Prostate gland (tissue), 2 donors: Measurements from ENCODE around the gene PLCB3. TPM values are rescaled to one million over a fixed set of nuclear protein-coding genes. Genes with fewer than 3 reads are reported as not detected.
A peak's percentile ranks its signal among the peaks of the same experiment; 100 is the strongest.
"Not testable (repeated sequence)": the region's sequence is repeated elsewhere in the genome, so short reads cannot be mapped to it uniquely, and the experiment has no call there.

Experiments used
- DNase-seq: peaks from one replicate; pipeline ENCODE4 v3.0.0-alpha.2; 2019; ENCODE audit warnings: low spot score
- H3K27ac ChIP-seq, 2 donors: fragments of 200-600 bp; sonication (generic); 2 replicates each; pipeline ENCODE4 v1.5.1; 2017 to 2019
- H3K27me3 ChIP-seq: fragments of 200-600 bp; sonication (generic); replicated peaks from 2 replicates; pipeline ENCODE4 v1.5.1; 2019; ENCODE audit not compliant: insufficient read depth
- H3K36me3 ChIP-seq, 2 donors: fragments of 200-600 bp; sonication (generic); 1 replicate in 1 of 2; 2 replicates in 1 of 2; pipeline versions ENCODE4 v1.5.1 to v1.8.1; 2017 to 2019
- H3K4me1 ChIP-seq: fragments of 200-600 bp; sonication (generic); replicated peaks from 2 replicates; pipeline ENCODE4 v1.5.1; 2019
- H3K4me3 ChIP-seq, 2 donors: fragments of 200-600 bp; sonication (generic); 2 replicates each; pipeline ENCODE4 v1.5.1; 2017 to 2019
- H3K9me3 ChIP-seq: fragments of 200-600 bp; sonication (generic); 2 replicates; pipeline ENCODE4 v1.5.1; 2017
- CTCF ChIP-seq, 4 experiments: fragments of 200-600 bp in 2 of 4; fragments of 450-650 bp in 2 of 4; sonication (generic) in 2 of 4; IDR thresholded peaks; 1 replicate in 3 of 4; 2 replicates in 1 of 4; pipeline ENCODE4 v1.5.1; 2016 to 2019; ENCODE audit warnings: antibody characterized with exemption in 4 of 4, mild to moderate bottlenecking in 2 of 4, moderate library complexity in 2 of 4
- POLR2A ChIP-seq: fragments of 450-650 bp; IDR thresholded peaks from one replicate; pipeline ENCODE4 v1.6.1; 2016; ENCODE audit warnings: antibody characterized with exemption, mild to moderate bottlenecking
- POLR2AphosphoS5 ChIP-seq: sonication (generic); formaldehyde crosslinking; IDR thresholded peaks from one replicate; pipeline ENCODE4 v1.6.1; 2017; ENCODE audit warnings: antibody characterized with exemption
- WGBS: methylation state at CpG from one replicate; pipeline ENCODE4 v1.1.5; 2018; 5-methylcytosine and 5-hydroxymethylcytosine counted together
- intact Hi-C: fragments of 100-400 bp; cut with DNase I; formaldehyde crosslinking; loops from one replicate; pipeline ENCODE4 v1.14.2; 2022
- total RNA-seq, 2 donors: library from RNA; depleted of rRNA; stranded (reverse); fragments of >200 nt; gene quantifications; one replicate each; pipeline ENCODE4 v1.1.0, GENCODE V29; 2016

PLCB3 gene
- total RNA-seq, 2 donors from 2014 or later: 26.3 to 43.1 TPM

- WGBS: 79% methylated on average over 19 of the region's 19 CpGs
- H3K36me3 ChIP-seq: no peaks in the 10 kb centered on the region
- TF ChIP-seq POLR2AphosphoS5: no peak
- H3K4me1 ChIP-seq: no peaks in the 10 kb centered on the region
- peak overlapping the region; percentile 17 to 27 for H3K27ac ChIP-seq
- DNase-seq: no peak
- H3K27me3 ChIP-seq: no peaks in the 10 kb centered on the region
- no peaks in the 10 kb centered on the region for H3K9me3 ChIP-seq
- intact Hi-C loops: no loop called here
- no peak overlapping the region for H3K4me3 ChIP-seq
Observed at GRCh38 chr11:64314146-64314804, 62.9 kb downstream of the PLCB3 start.

- H3K4me1 ChIP-seq: no peaks in the 10 kb centered on the region
Observed at GRCh38 chr11:64314805-64315561, 63.7 kb downstream of the PLCB3 start.

GRCh38 chr11:64315667-64316526 is 64.6 kb downstream of the PLCB3 start:
- H3K36me3 ChIP-seq, H3K27me3 ChIP-seq, H3K9me3 ChIP-seq, H3K4me1 ChIP-seq, DNase-seq, intact Hi-C loops: not testable (repeated sequence)
- peak overlapping the region in 1 of 2 donors; percentile 80 for H3K4me3 ChIP-seq
- WGBS: 73% methylated on average over 22 of the region's 25 CpGs
- peak overlapping the region; percentile 98 for H3K27ac ChIP-seq

More at GRCh38 chr11:64314805-64315561, 63.7 kb downstream of the PLCB3 start:
- Histone ChIP-seq H3K9me3 (no peaks in the 10 kb centered on the region), H3K36me3 (no peaks in the 10 kb centered on the region), H3K27ac (no peak overlapping the region), H3K27me3 (no peaks in the 10 kb centered on the region), H3K4me3 (no peak overlapping the region)
- no peak for DNase-seq
- intact Hi-C loops: no loop called here
- WGBS: 89% methylated on average over 22 of the region's 24 CpGs
- TF ChIP-seq POLR2AphosphoS5 (no peak), POLR2A (no peak), CTCF (IDR thresholded peaks at IDR 0.05) (no peak)

GRCh38 chr11:64316672-64317324 is 65.5 kb downstream of the PLCB3 start:
- peak overlapping the region; percentile 98 for H3K27ac ChIP-seq
- H3K36me3 ChIP-seq: no peaks in the 10 kb centered on the region
- H3K9me3 ChIP-seq: no peaks in the 10 kb centered on the region
- no peaks in the 10 kb centered on the region for H3K27me3 ChIP-seq
- WGBS: 7% methylated on average over 28 of the region's 32 CpGs
- intact Hi-C loops: no loop called here
- H3K4me1 ChIP-seq: no peaks in the 10 kb centered on the region
- TF ChIP-seq POLR2AphosphoS5 (no peak), CTCF (IDR thresholded peaks at IDR 0.05) (peak in 1 of 4 experiments; percentile 35), POLR2A (no peak)
- no peak for DNase-seq
- peak overlapping the region; percentile 80 to 81 for H3K4me3 ChIP-seq

GRCh38 chr11:64317325-64317960 is 66.1 kb downstream of the PLCB3 start, which contains the start of gene TRMT112:
TSS of gene TRMT112 (minus strand) at chr11:64317559. CDS start at chr11:64317526, 33 bp downstream.
- DNase-seq: peak; percentile 99
- WGBS: under 1% methylated on average over 35 of the region's 43 CpGs
- Histone ChIP-seq H3K27me3 (no peaks in the 10 kb centered on the region), H3K4me1 (no peaks in the 10 kb centered on the region), H3K4me3 (peak within 1 kb of the TSS; percentile 80 to 81), H3K36me3 (no peaks in the 10 kb centered on the region), H3K9me3 (no peaks in the 10 kb centered on the region), H3K27ac (peak within 1 kb of the TSS; percentile 98)
- TF ChIP-seq POLR2A (peak; percentile 84), CTCF (IDR thresholded peaks at IDR 0.05) (no peak), POLR2AphosphoS5 (peak; percentile 98)
- intact Hi-C loops: no loop called here
